Neural cell (in vitro differentiated cells): Measurements from ENCODE around the gene MARS1. TPM values are rescaled to one million over a fixed set of nuclear protein-coding genes. Genes with fewer than 3 reads are reported as not detected.

ENCODE experiments used
- H2AFZ ChIP-seq: fragments of 200-600, 300-800 bp; sonication (generic), shearing (Covaris generic); 2 replicates; pipeline ENCODE4 v1.6.0; 2014; ENCODE audit warnings: low read depth, mild to moderate bottlenecking, antibody characterized with exemption, low read length, moderate library complexity
- H3F3A ChIP-seq: fragments of 200-600 bp; shearing (Covaris generic); 2 replicates; pipeline ENCODE4 v1.6.1; 2016; ENCODE audit warnings: mild to moderate bottlenecking, moderate library complexity, mixed read lengths, antibody characterized with exemption, low read length; ENCODE audit not compliant: insufficient read depth, poor library complexity, severe bottlenecking
- H3K27ac ChIP-seq: fragments of 200-600, 300-800 bp; sonication (generic), shearing (Covaris generic); 2 replicates; pipeline ENCODE4 v1.5.1; 2014; ENCODE audit warnings: mild to moderate bottlenecking, low read length, moderate library complexity
- H3K27me3 ChIP-seq: fragments of 300-800, 200-600 bp; sonication (generic), shearing (Covaris generic); 2 replicates; pipeline ENCODE4 v1.6.0; 2014; ENCODE audit warnings: mild to moderate bottlenecking, low read depth, low read length, moderate library complexity; ENCODE audit not compliant: insufficient read depth
- H3K36me3 ChIP-seq: fragments of 300-800, 200-600 bp; sonication (generic), shearing (Covaris generic); 2 replicates; pipeline ENCODE4 v1.5.1; 2014; ENCODE audit warnings: mild to moderate bottlenecking, antibody characterized with exemption, low read length, moderate library complexity; ENCODE audit not compliant: insufficient read depth
- H3K4me2 ChIP-seq: fragments of 300-800, 200-600 bp; sonication (generic), shearing (Covaris generic); 2 replicates; pipeline ENCODE4 v1.6.0; 2014; ENCODE audit warnings: mild to moderate bottlenecking, low read length
- H3K4me3 ChIP-seq: fragments of 300-800, 200-600 bp; sonication (generic), shearing (Covaris generic); 2 replicates; pipeline ENCODE4 v1.5.1; 2014; ENCODE audit warnings: mild to moderate bottlenecking, low read length, moderate library complexity
- H3K79me2 ChIP-seq: fragments of 200-600 bp; shearing (Covaris generic); replicated peaks from 2 replicates; pipeline ENCODE4 v1.6.0; 2014; ENCODE audit warnings: mild to moderate bottlenecking, low read length, moderate library complexity; ENCODE audit not compliant: insufficient read depth
- H3K9ac ChIP-seq: fragments of 300-800, 200-600 bp; sonication (generic), shearing (Covaris generic); 2 replicates; pipeline ENCODE4 v1.6.1; 2016; ENCODE audit warnings: mild to moderate bottlenecking, low read length, mixed read lengths
- H3K9me2 ChIP-seq: fragments of 200-600 bp; shearing (Covaris generic); 2 replicates; pipeline ENCODE4 v1.6.1; 2016; ENCODE audit warnings: mild to moderate bottlenecking, low read length, mixed read lengths; ENCODE audit not compliant: insufficient read depth
- H3K9me3 ChIP-seq: fragments of 200-600, 300-800 bp; sonication (generic), shearing (Covaris generic); 2 replicates; pipeline ENCODE4 v1.6.1; 2016; ENCODE audit warnings: mild to moderate bottlenecking, mixed run types, low read length, moderate library complexity, mixed read lengths
- H4K20me1 ChIP-seq: fragments of 200-600 bp; shearing (Covaris generic); 2 replicates; pipeline ENCODE4 v1.6.1; 2016; ENCODE audit warnings: mild to moderate bottlenecking, mixed run types; ENCODE audit not compliant: insufficient read depth
- EP300 ChIP-seq: fragments of 450-650 bp; conservative IDR thresholded peaks from 2 replicates; pipeline ENCODE4 v1.6.1; 2014; ENCODE audit warnings: antibody characterized with exemption, mild to moderate bottlenecking, moderate library complexity; ENCODE audit not compliant: poor library complexity, severe bottlenecking
- EZH2 ChIP-seq: fragments of 200-600, 300-800 bp; shearing (Covaris generic), sonication (generic); IDR thresholded peaks from 2 replicates; pipeline ENCODE4 v1.6.1; 2014; ENCODE audit warnings: antibody characterized with exemption, low read length, borderline replicate concordance, mild to moderate bottlenecking; ENCODE audit not compliant: insufficient read depth, poor library complexity, severe bottlenecking
- MXI1 ChIP-seq: fragments of 450-650 bp; conservative IDR thresholded peaks from 2 replicates; pipeline ENCODE4 v1.6.1; 2014; ENCODE audit warnings: antibody characterized with exemption, mild to moderate bottlenecking; ENCODE audit not compliant: poor library complexity, severe bottlenecking
- POLR2AphosphoS5 ChIP-seq: IDR thresholded peaks from 2 replicates; pipeline ENCODE4 v1.6.1; 2012
- RAD21 ChIP-seq: fragments of 450-650 bp; conservative IDR thresholded peaks from 2 replicates; pipeline ENCODE4 v1.6.1; 2014; ENCODE audit warnings: antibody characterized with exemption, mild to moderate bottlenecking, moderate library complexity
- SMC3 ChIP-seq: fragments of 450-650 bp; conservative IDR thresholded peaks from 2 replicates; pipeline ENCODE4 v1.6.1; 2014; ENCODE audit warnings: antibody characterized with exemption, mild to moderate bottlenecking, moderate library complexity; ENCODE audit not compliant: poor library complexity
- TAF1 ChIP-seq: IDR thresholded peaks from 2 replicates; pipeline ENCODE4 v1.6.1; 2012; ENCODE audit warnings: low read depth
- polyA plus RNA-seq: library from polyadenylated mRNA; depleted of rRNA; stranded (reverse); fragments of >200 nt; gene quantifications from 2 replicates; pipeline ENCODE4 v1.2.3, GENCODE V29; 2014
- TF ChIP-seq, protein P1 (sequence below): fragments of 450-650 bp; IDR thresholded peaks from 2 replicates; pipeline ENCODE4 v1.5.1; 2014; ENCODE audit warnings: antibody characterized with exemption, mild to moderate bottlenecking, moderate library complexity; ENCODE audit not compliant: poor library complexity, severe bottlenecking
- TF ChIP-seq, protein P2 (sequence below): IDR thresholded peaks from 2 replicates; pipeline ENCODE4 v1.6.1; 2012; ENCODE audit warnings: borderline replicate concordance

MARS1 gene
- polyA plus RNA-seq, 1 donor from 2014 or later, result 321 TPM

- H3K9me2 ChIP-seq, result no peaks in the 10 kb centered on the region
- H3K9me3 ChIP-seq, result no peaks in the 10 kb centered on the region
- H3K27ac ChIP-seq, result no peak overlapping the region
- no peaks in the 10 kb centered on the region for H3F3A ChIP-seq
- TF ChIP-seq, protein P1, sequence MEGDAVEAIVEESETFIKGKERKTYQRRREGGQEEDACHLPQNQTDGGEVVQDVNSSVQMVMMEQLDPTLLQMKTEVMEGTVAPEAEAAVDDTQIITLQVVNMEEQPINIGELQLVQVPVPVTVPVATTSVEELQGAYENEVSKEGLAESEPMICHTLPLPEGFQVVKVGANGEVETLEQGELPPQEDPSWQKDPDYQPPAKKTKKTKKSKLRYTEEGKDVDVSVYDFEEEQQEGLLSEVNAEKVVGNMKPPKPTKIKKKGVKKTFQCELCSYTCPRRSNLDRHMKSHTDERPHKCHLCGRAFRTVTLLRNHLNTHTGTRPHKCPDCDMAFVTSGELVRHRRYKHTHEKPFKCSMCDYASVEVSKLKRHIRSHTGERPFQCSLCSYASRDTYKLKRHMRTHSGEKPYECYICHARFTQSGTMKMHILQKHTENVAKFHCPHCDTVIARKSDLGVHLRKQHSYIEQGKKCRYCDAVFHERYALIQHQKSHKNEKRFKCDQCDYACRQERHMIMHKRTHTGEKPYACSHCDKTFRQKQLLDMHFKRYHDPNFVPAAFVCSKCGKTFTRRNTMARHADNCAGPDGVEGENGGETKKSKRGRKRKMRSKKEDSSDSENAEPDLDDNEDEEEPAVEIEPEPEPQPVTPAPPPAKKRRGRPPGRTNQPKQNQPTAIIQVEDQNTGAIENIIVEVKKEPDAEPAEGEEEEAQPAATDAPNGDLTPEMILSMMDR, result no peak
- TF ChIP-seq POLR2AphosphoS5 (no peak), EP300 (no peak), SMC3 (no peak), TAF1 (no peak), EZH2 (no peak), MXI1 (no peak), RAD21 (no peak)
- TF ChIP-seq, protein P2, sequence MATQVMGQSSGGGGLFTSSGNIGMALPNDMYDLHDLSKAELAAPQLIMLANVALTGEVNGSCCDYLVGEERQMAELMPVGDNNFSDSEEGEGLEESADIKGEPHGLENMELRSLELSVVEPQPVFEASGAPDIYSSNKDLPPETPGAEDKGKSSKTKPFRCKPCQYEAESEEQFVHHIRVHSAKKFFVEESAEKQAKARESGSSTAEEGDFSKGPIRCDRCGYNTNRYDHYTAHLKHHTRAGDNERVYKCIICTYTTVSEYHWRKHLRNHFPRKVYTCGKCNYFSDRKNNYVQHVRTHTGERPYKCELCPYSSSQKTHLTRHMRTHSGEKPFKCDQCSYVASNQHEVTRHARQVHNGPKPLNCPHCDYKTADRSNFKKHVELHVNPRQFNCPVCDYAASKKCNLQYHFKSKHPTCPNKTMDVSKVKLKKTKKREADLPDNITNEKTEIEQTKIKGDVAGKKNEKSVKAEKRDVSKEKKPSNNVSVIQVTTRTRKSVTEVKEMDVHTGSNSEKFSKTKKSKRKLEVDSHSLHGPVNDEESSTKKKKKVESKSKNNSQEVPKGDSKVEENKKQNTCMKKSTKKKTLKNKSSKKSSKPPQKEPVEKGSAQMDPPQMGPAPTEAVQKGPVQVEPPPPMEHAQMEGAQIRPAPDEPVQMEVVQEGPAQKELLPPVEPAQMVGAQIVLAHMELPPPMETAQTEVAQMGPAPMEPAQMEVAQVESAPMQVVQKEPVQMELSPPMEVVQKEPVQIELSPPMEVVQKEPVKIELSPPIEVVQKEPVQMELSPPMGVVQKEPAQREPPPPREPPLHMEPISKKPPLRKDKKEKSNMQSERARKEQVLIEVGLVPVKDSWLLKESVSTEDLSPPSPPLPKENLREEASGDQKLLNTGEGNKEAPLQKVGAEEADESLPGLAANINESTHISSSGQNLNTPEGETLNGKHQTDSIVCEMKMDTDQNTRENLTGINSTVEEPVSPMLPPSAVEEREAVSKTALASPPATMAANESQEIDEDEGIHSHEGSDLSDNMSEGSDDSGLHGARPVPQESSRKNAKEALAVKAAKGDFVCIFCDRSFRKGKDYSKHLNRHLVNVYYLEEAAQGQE, result no peak
- H3K27me3 ChIP-seq, result no peaks in the 10 kb centered on the region
- H4K20me1 ChIP-seq, result no peaks in the 10 kb centered on the region
- H3K4me3 ChIP-seq, result no peak overlapping the region
- peaks cover 19% of the 10 kb centered on the region for H3K79me2 ChIP-seq
- H3K9ac ChIP-seq, result no peak overlapping the region
- no peak overlapping the region for H2AFZ ChIP-seq
- H3K36me3 ChIP-seq, result peaks cover 7% of the 10 kb centered on the region
- no peak overlapping the region for H3K4me2 ChIP-seq
These were observed 28.2 kb downstream of the MARS1 start for GRCh38 chr12:57515934-57516541.

DNA sequence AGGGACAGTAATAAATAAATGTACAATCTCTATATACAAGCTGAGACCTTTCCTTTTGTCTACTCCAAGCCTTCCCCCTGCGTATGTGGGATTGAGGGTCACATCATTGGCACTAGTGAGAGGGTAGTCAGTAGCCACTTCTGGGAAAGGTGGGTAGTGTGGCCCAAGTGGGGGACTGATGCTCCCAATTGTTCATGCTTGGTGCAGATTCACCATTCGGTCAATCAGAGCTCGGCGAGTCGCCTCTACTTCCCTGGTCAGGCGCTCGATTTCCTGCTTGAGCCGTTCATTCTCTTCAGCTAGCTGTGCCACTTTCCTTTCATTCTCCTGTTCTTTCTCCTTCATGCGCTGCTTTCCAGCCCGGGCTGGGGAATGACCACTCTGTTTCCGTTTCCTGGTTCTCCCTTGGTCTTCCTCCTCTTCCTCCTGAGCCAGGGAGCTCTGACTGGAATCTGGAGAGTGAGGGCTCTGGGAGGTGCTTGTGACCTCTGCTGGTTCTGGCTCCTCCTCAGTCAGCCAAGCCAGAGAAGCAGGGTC, 28.8 kb downstream of the MARS1 start:
- H3F3A ChIP-seq, result no peaks in the 10 kb centered on the region
- no peak overlapping the region for H3K4me3 ChIP-seq
- H3K4me2 ChIP-seq, result no peak overlapping the region
- H3K27ac ChIP-seq, result no peak overlapping the region
- no peaks in the 10 kb centered on the region for H3K27me3 ChIP-seq
- no peak overlapping the region for H2AFZ ChIP-seq
- peaks cover 5% of the 10 kb centered on the region for H3K36me3 ChIP-seq
- H4K20me1 ChIP-seq, result no peaks in the 10 kb centered on the region
- TF ChIP-seq POLR2AphosphoS5 (no peak), EP300 (no peak), EZH2 (no peak)
- TF ChIP-seq, protein P2, result no peak
- H3K9me2 ChIP-seq, result no peaks in the 10 kb centered on the region
- peaks cover 19% of the 10 kb centered on the region for H3K79me2 ChIP-seq
- no peak overlapping the region for H3K9ac ChIP-seq
- H3K9me3 ChIP-seq, result no peaks in the 10 kb centered on the region
